Esophagus squamous epithelium (tissue), 4 donors: ENCODE measurements around the gene OR10A3.

Experiments used
- POLR2A ChIP-seq, 4 donors: fragments of 450-650 bp; IDR thresholded peaks; one replicate each; pipeline ENCODE4 v1.6.1; 2017; ENCODE audit warnings: antibody characterized with exemption in 4 of 4, mild to moderate bottlenecking in 4 of 4, moderate library complexity in 3 of 4
- TF ChIP-seq, protein P1 (sequence below), 6 experiments: fragments of 450-650 bp in 4 of 6; fragments of 200-600 bp in 2 of 6; sonication (generic) in 2 of 6; IDR thresholded peaks; one replicate each; pipeline ENCODE4 v1.5.1; 2016 to 2019; ENCODE audit warnings: antibody characterized with exemption in 6 of 6, mild to moderate bottlenecking in 4 of 6, moderate library complexity in 4 of 6

DNA sequence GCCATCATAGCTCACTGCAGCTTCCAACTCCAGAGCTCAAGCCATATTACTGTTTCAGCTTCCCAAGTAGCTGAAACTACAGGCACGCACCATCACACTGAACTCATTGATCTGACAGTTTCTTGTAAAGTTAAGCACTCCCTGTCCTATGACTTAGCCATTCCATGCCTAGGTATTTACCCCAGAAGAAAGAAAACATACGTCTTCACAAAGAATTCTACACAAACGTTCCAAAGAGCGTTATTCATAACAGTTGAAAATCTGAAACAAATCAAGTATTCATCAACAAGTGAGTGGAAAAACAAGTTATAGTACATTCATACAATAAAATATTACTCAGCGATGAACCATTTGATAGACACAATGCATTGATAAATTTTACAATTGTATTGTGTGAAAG lies 31.5 kb upstream of the OR10A3 start:
- TF ChIP-seq, protein P1, sequence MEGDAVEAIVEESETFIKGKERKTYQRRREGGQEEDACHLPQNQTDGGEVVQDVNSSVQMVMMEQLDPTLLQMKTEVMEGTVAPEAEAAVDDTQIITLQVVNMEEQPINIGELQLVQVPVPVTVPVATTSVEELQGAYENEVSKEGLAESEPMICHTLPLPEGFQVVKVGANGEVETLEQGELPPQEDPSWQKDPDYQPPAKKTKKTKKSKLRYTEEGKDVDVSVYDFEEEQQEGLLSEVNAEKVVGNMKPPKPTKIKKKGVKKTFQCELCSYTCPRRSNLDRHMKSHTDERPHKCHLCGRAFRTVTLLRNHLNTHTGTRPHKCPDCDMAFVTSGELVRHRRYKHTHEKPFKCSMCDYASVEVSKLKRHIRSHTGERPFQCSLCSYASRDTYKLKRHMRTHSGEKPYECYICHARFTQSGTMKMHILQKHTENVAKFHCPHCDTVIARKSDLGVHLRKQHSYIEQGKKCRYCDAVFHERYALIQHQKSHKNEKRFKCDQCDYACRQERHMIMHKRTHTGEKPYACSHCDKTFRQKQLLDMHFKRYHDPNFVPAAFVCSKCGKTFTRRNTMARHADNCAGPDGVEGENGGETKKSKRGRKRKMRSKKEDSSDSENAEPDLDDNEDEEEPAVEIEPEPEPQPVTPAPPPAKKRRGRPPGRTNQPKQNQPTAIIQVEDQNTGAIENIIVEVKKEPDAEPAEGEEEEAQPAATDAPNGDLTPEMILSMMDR (IDR thresholded peaks at IDR 0.05) = no peak
- no peak for TF ChIP-seq POLR2A (IDR thresholded peaks at IDR 0.05)
